A673 (cell line): ENCODE data around the gene RPH3AL. TPM values are rescaled to one million over a fixed set of nuclear protein-coding genes. Genes with fewer than 3 reads are reported as not detected.
A peak's percentile ranks its signal among the peaks of the same experiment; 100 is the strongest.

Source experiments
- BruUV-seq: library from RNA; stranded (reverse); fragments of 400-500 nt; replicated peaks from 2 replicates; lab custom pipeline; 2021; lab: Mats Ljungman, UMichigan
- CTCF ChIA-PET: fragments of 300-600 bp; sonication (Branson Sonifier 250); formaldehyde crosslinking; loops from one replicate; lab custom pipeline; 2022; ENCODE audit warnings: antibody characterized with exemption; lab: Charles Lee
- POLR2A ChIA-PET: fragments of 300-600 bp; sonication (Branson Sonifier 250); formaldehyde crosslinking; loops from one replicate; lab custom pipeline; 2022; ENCODE audit warnings: antibody characterized with exemption; ENCODE audit not compliant: low non-redundant PET; lab: Charles Lee
- DNase-seq: peaks from one replicate; pipeline ENCODE4 v3.0.0-alpha.2; 2015; ENCODE audit warnings: low spot score
- H3K27ac ChIP-seq: fragments of 200-600 bp; sonication (generic); 2 replicates; pipeline ENCODE4 v1.5.1; 2016; ENCODE audit warnings: mixed run types, low read depth, mild to moderate bottlenecking, mixed read lengths, antibody characterized with exemption, low read length; ENCODE audit not compliant: poor library complexity, severe bottlenecking
- H3K27me3 ChIP-seq: fragments of 200-600 bp; sonication (generic); replicated peaks from 2 replicates; pipeline ENCODE4 v1.6.1; 2017; ENCODE audit warnings: mixed run types, low read depth, mild to moderate bottlenecking, mixed read lengths, antibody characterized with exemption, low read length; ENCODE audit not compliant: insufficient read depth, poor library complexity
- H3K36me3 ChIP-seq: fragments of 200-600 bp; sonication (generic); 2 replicates; pipeline ENCODE4 v1.6.1; 2016; ENCODE audit warnings: mixed run types, mild to moderate bottlenecking, mixed read lengths, antibody characterized with exemption, low read length; ENCODE audit not compliant: insufficient read depth, poor library complexity, severe bottlenecking
- H3K4me1 ChIP-seq: fragments of 200-600 bp; sonication (generic); 2 replicates; pipeline ENCODE4 v1.6.1; 2017; ENCODE audit warnings: mixed run types, mild to moderate bottlenecking, mixed read lengths, antibody characterized with exemption, low read length; ENCODE audit not compliant: insufficient read depth, poor library complexity, severe bottlenecking
- H3K4me3 ChIP-seq: fragments of 200-600 bp; sonication (generic); 2 replicates; pipeline ENCODE4 v1.5.1; 2016; ENCODE audit warnings: low read depth, mixed run types, mild to moderate bottlenecking, mixed read lengths, low read length; ENCODE audit not compliant: poor library complexity, severe bottlenecking
- H3K9me3 ChIP-seq: fragments of 200-600 bp; sonication (generic); 2 replicates; pipeline ENCODE4 v1.6.1; 2016; ENCODE audit warnings: mixed run types, low read depth, mild to moderate bottlenecking, mixed read lengths, antibody characterized with exemption, low read length; ENCODE audit not compliant: poor library complexity, severe bottlenecking
- CTCF ChIP-seq: fragments of 300-800, 200-600 bp; sonication (generic); conservative IDR thresholded peaks from 2 replicates; pipeline ENCODE4 v1.5.1; 2017; ENCODE audit warnings: low read depth, mild to moderate bottlenecking, antibody characterized with exemption, low read length, moderate library complexity, mixed read lengths
- EZH2 ChIP-seq: fragments of 200-600 bp; sonication (generic); IDR thresholded peaks from 2 replicates; pipeline ENCODE4 v1.6.1; 2017; ENCODE audit warnings: borderline replicate concordance, low read depth, mild to moderate bottlenecking, mixed read lengths, antibody characterized with exemption, low read length; ENCODE audit not compliant: poor library complexity, severe bottlenecking
- intact Hi-C: fragments of 100-400 bp; cut with micrococcal nuclease; formaldehyde crosslinking; loops from one replicate; pipeline ENCODE4 v1.10.0; 2022; ENCODE audit not compliant: unreplicated experiment
- total RNA-seq: library from RNA; stranded (reverse); gene quantifications from 2 replicates; pipeline ENCODE4 v1.2.3, GENCODE V29; 2021

The RPH3AL gene
- total RNA-seq, 1 experiment from 2014 or later: 0.82 TPM

GRCh38 chr17:336110-337021 lies 16.2 kb downstream of the RPH3AL start:
- Histone ChIP-seq H3K27ac (no peak overlapping the region), H3K27me3 (no peaks in the 10 kb centered on the region), H3K4me1 (peaks cover 16% of the 10 kb centered on the region), H3K4me3 (no peak overlapping the region), H3K9me3 (no peaks in the 10 kb centered on the region), H3K36me3 (no peaks in the 10 kb centered on the region)
- no peak for TF ChIP-seq CTCF
- TF ChIP-seq EZH2: no peak
- DNase-seq: peak; percentile 70
- POLR2A ChIA-PET: no interaction called here
- BruUV-seq: no TSS peak
- intact Hi-C loops: no loop called here
- CTCF ChIA-PET: no interaction called here

GRCh38 chr17:335691-336090 lies 16.9 kb downstream of the RPH3AL start:
- H3K9me3 ChIP-seq: no peaks in the 10 kb centered on the region
- ChIA-PET POLR2A (no interaction called here), CTCF (interaction anchor here (0.6 kb wide), 1 partner anchor 189 kb away, joined by 6 read pairs; no protein-coding TSS in a partner anchor)
- no peaks in the 10 kb centered on the region for H3K27me3 ChIP-seq
- no peak overlapping the region for H3K27ac ChIP-seq
- H3K4me3 ChIP-seq: no peak overlapping the region
- H3K36me3 ChIP-seq: no peaks in the 10 kb centered on the region
- BruUV-seq: no TSS peak
- peaks cover 16% of the 10 kb centered on the region for H3K4me1 ChIP-seq
- TF ChIP-seq CTCF: no peak
- TF ChIP-seq EZH2: no peak
- DNase-seq: peak; percentile 49
- intact Hi-C loops: no loop called here

GRCh38 chr17:334974-335481 lies 17.6 kb downstream of the RPH3AL start:
- H3K27me3 ChIP-seq: no peaks in the 10 kb centered on the region
- H3K4me3 ChIP-seq: no peak overlapping the region
- ChIA-PET POLR2A (no interaction called here), CTCF (interaction anchor here (0.6 kb wide), 1 partner anchor 188 kb away, joined by 6 read pairs; no protein-coding TSS in a partner anchor)
- peaks cover 16% of the 10 kb centered on the region for H3K4me1 ChIP-seq
- H3K27ac ChIP-seq: no peak overlapping the region
- BruUV-seq: no TSS peak
- no peak for DNase-seq
- no peaks in the 10 kb centered on the region for H3K9me3 ChIP-seq
- no peaks in the 10 kb centered on the region for H3K36me3 ChIP-seq
- TF ChIP-seq CTCF (no peak), EZH2 (no peak)
- intact Hi-C loops: no loop called here
